GM19239 (cell line): ENCODE data around the gene KCTD16.

Source experiments
- DNase-seq: peaks from one replicate; pipeline ENCODE4 v3.0.0; 2011; ENCODE audit warnings: low spot score; ENCODE audit not compliant: insufficient read length
- FAIRE-seq: peaks from 2 replicates; lab custom pipeline; 2011; peaks lifted over from hg19 to GRCh38; lab: Jason Lieb, UNC

KCTD16 gene

DNA sequence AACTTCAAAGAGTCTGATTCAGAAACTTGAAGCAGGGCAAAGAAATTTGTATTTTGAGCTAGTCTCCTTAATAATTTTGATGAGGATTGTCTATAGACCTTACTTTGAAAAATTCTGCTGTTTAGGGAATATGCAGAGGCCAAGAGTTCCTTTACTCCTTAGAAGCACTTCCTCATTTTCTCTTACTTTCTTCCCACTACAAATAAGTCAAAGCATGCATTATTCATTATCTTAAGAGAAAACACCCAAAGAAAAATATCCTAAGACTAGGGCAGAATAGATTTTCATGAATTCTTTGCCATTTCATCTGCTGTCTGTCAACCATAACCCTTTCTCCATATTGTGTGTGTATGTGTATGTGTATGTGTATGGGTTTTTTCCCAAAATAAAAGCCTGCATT lies 307.9 kb downstream of the KCTD16 start:
- DNase-seq (no peak), FAIRE-seq (peak; percentile 49)

DNA sequence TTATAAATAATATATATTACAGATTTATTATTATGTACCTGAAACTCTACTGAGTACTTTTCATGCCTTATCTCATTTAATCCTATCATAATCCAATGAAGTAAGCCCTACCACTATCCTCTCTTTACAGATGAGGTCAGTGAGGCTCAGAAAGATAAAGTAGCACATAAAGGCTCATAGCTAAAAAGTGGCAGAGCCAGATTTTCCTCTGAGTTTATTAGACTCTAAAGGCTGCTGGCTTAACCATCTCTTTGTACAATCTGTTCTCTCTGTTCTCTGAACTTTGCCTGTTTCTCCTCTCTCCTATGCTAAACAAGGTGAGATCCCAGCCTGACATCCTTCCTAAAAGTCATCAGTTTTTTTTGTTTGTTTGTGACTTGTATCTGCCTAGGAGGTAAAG lies 311.2 kb downstream of the KCTD16 start:
- DNase-seq: no peak
- FAIRE-seq: no peak

DNA sequence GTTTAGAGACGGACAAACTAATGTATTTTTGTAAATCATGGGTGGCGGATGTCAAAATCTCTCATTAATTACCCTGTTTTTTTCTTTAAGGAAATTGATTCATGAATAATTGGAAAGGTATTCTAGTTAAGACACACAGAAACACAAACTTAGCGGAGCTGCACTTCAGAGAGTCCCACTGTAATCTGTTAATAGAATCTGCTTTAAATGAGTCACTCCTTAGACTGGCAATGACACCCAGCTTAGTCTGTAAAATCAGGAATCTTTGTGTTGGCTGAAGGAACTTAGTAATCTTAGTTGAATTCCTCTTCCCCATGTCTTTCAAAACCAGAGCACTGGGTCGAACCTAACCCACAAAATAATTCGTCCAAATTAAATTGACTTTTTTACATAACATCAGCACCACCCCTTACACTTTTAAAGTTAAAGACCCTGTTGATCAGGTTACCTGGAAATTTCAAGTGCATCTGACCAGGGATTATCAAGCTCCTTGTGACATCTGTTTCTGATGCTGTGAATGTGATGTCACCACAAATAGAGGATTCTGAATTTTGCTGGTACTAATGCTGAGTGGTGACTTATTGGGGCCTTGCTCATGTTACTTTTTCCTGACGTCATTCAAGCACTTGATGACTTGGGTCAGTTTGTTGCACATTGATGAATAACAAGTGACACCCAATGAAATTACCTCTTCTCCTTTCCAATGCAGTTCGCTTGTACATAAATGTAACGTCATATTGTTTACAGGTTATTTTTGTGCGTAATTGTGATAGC lies 313.6 kb downstream of the KCTD16 start:
- FAIRE-seq: no peak
- DNase-seq: no peak

DNA sequence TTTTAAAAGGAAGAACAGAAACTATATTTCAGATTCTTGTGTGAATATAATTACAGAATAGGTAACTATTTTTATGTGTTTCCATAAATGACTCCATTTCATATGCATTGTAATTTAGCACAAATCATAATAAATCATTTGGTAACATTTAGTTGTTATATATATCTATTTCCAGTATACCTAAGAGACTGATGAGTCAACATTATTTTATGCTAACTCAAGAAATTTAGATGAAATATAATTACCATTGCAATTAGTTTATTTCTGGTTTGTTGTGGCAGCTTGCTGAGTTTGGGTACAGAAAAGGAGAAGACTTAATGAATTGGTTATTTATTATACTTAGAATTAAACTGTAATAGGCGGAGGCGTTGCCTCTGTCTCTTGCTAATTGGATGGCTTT lies 314.9 kb downstream of the KCTD16 start:
- DNase-seq (no peak), FAIRE-seq (no peak)

DNA sequence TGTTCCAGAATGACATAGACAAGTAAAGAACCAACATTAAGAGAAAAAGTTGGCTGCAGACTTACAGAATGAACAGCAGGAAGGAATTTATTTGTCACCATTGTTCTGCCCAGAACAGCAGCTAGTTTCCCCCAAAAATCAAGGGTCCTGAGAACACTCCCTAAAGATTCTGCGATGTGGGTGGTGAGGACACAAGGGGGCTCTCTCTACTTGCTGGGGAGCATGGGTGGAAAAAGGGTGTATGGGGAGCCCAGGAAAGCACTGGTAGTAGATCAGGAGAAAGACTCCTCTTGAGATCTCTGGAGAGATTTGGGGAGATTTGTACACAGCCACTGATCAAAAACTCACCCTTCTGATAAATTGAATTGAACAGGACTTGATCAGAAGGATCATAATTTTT lies 316.5 kb downstream of the KCTD16 start:
- DNase-seq (no peak), FAIRE-seq (no peak)

DNA sequence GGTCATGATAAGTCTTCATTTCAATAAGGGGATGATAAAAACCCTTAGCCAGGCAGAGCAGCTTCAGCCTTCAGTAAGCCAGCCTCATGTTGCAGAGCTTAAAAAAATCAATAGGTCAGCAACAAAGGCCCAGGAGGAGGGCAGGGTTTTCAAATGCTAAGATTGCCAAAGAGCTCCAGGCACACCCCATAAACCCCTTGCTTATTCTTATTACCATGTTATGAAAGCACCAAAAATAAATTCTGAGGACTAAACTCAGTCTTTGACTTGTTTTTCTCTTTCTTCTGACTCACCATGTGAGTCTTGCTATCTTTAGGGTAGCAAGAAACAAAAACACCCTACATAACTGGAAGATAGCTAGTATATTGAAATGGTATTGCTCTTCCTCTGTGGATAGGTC lies 317.1 kb downstream of the KCTD16 start:
- FAIRE-seq (no peak), DNase-seq (no peak)

DNA sequence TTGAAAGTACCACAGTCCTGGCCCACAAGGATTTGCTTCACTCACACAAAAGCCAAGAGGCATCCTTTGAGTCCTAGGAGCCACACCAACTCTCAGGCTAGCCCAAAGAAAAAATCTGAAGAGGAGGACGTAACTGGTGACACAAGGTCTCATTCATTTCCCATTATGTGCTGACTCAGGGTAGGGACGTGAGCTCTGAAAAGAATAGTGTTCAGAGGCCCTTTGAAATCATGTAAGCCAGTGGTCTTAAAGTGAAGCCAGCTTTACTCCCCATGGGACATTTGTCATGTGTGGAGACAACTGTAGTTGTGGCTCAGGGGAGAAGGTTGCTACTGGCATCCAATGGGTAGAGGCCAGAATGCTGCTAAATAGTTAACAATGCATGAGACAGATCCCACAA lies 332.4 kb downstream of the KCTD16 start:
- no peak for DNase-seq
- FAIRE-seq: no peak

DNA sequence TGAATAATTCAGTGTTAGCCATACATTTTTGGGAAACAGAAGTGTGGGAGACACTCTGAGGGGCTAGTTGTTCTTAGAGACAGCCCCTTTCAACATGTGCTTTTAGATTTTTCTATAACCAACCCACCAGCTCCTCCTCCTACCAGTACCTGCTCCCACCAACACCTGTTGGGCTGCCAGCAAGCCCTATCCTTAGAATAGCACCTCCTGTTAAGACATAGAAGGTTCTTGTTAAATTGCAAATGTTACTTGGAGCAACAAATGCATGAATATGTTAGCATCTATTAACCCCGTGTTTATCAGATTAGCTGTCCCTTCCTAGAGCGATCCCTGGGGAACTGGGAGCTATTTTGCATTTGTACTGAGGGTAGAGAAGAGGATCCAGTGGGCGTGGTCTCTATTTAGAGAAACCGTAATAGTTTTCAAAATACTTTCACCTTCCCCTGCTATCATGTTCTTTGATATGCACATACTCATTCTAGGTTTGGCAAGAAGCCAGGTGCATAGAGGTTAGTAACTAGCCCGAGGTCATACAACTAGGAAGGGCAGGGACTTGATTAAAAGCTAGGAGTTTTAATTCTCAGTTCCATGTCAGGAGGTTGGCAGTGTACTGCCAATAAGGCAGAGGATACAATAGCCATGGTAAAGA lies 334.4 kb downstream of the KCTD16 start:
- no peak for FAIRE-seq
- no peak for DNase-seq

DNA sequence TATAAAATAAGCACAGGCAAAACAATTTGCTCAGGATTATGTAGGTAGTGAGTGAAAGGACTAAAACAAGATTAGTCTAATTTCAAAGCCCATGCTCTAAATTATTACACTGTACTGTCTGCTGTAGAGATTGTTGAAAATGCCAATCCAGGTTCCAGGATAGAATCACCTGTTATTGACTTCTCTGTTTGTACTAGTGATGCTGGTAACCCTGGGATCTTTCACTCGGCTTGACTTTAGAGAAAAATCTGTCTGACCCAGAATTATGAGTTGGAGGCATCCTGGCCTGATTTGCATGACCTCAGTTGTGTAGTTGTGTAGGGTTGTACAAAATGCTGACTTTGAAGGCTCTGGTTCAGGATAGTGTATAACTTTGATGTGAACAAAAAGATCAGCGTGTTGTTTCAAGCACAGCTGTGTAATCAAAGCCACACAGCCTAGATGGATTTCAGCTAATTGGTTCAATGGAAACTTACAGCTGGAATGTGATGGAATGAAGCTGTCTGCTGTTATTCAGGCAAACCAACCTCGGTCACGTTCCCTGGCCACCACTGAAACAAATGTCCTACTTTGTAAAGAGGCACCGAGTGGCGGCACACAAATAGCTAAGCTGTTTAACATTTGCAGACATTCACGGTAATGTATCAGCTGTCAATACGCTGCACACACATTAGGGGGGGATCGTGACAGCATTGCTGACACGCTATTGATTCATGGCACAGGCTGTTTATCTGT lies 340.3 kb downstream of the KCTD16 start:
- no peak for DNase-seq
- no peak for FAIRE-seq

DNA sequence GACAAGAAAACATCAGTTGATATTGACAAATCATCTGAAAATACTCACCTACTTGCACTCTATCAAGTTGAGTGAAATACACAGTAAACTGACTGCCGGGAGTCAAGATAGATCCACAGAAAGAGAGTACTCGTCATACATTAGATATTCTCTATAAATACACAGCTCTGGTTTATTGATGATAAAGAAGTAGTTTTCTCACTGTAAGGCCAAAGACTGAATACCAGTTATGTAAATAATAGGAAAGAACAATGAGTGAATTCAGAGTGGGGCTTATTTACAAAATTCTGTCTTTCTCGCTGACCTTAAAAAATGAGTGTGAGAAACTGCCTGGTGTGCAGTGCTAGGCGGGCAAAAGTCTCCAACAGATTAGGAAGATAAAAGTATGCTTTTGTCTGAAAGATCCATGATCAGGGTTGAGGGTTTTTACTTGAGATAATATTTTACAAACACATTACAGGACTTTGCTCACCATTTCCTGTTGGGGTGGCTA lies 341.0 kb downstream of the KCTD16 start:
- DNase-seq: no peak
- no peak for FAIRE-seq

DNA sequence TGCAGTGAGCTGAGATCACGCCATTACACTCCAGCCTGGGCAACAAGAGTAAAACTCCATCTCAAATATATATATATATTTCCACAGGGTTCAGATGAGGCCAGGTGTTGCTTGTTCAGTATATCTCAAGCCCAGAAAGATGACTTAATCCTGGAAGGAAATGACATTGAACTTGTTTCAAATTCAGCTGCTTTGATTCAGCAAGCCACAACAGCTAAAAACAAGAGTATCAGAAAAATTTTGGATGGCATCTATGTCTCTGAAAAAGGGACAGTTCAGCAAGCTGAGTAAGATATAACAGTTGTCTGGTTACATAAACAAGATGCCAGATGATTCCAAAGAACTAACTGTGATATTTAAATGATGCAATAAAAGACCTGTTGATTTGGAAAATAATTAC lies 352.0 kb downstream of the KCTD16 start:
- DNase-seq (no peak), FAIRE-seq (no peak)

DNA sequence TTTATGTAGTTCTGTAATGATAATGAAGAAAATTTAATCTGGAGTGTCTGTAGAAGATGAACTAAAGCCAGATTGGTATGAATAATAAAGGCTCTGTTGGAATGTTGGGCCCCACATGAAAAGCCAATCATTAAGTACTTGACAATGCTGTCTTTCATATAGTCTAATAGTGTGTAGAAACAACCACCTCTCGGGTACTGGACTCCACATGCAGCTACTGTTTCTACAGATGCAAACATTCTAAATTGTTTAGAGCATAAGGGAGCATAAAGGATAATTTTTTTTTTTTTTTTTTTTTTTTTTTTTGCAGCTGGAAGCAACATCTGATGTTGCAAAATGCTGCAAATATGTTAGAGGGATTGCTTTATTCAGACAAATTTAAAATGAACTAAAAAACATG lies 354.3 kb downstream of the KCTD16 start:
- no peak for DNase-seq
- FAIRE-seq: no peak

DNA sequence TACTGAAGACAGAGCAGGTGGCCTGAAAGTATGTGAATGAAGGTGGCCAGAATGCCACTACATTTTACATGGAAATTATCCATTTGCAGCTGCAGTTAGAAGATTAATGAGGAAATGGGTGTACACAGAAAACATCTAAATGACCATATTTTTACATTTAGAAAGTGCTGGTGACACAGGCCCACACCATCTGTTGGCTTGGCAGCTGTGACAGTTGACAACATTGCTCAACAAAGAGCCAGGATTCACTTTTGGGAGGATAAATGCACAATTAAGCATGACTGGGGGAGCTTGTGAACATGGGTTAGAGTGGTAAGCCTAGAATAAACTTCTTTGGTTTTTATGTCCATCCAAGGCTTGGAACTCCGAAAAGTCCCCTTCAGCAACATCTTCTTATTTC lies 360.5 kb downstream of the KCTD16 start:
- no peak for DNase-seq
- no peak for FAIRE-seq
